Hepatocyte (in vitro differentiated cells): ENCODE data around the gene SLC8A2. TPM values are rescaled to one million over a fixed set of nuclear protein-coding genes. Genes with fewer than 3 reads are reported as not detected.

Experiments
- DNase-seq: peaks from one replicate; pipeline ENCODE4 v3.0.0-alpha.2; 2016; ENCODE audit warnings: low spot score
- H2AFZ ChIP-seq: fragments of 200-600 bp; sonication (generic); 2 replicates; pipeline ENCODE4 v1.6.0; 2016; ENCODE audit warnings: antibody characterized with exemption, mild to moderate bottlenecking
- H3K27ac ChIP-seq: fragments of 200-600 bp; sonication (generic); 2 replicates; pipeline ENCODE4 v1.5.1; 2016; ENCODE audit warnings: mild to moderate bottlenecking
- H3K27me3 ChIP-seq: fragments of 200-600 bp; sonication (generic); 2 replicates; pipeline ENCODE4 v1.6.1; 2016
- H3K36me3 ChIP-seq: fragments of 200-600 bp; sonication (generic); replicated peaks from 2 replicates; pipeline ENCODE4 v1.5.1; 2016; ENCODE audit warnings: low read depth; ENCODE audit not compliant: insufficient read depth
- H3K4me1 ChIP-seq: fragments of 200-600 bp; sonication (generic); 2 replicates; pipeline ENCODE4 v1.5.1; 2016; ENCODE audit warnings: mild to moderate bottlenecking, moderate library complexity; ENCODE audit not compliant: insufficient read depth
- H3K4me2 ChIP-seq: fragments of 200-600 bp; sonication (generic); 2 replicates; pipeline ENCODE4 v1.6.0; 2016
- H3K4me3 ChIP-seq: fragments of 200-600 bp; sonication (generic); 2 replicates; pipeline ENCODE4 v1.5.1; 2016; ENCODE audit warnings: mild to moderate bottlenecking
- H3K79me2 ChIP-seq: fragments of 200-600 bp; sonication (generic); 2 replicates; pipeline ENCODE4 v1.6.0; 2017; ENCODE audit warnings: mild to moderate bottlenecking
- H3K9me2 ChIP-seq: fragments of 200-600 bp; sonication (generic); replicated peaks from 2 replicates; pipeline ENCODE4 v1.6.0; 2017; ENCODE audit warnings: mild to moderate bottlenecking; ENCODE audit not compliant: insufficient read depth
- H3K9me3 ChIP-seq: fragments of 200-600 bp; sonication (generic); 2 replicates; pipeline ENCODE4 v1.5.1; 2016; ENCODE audit warnings: low read depth, mild to moderate bottlenecking
- H4K20me1 ChIP-seq: fragments of 200-600 bp; sonication (generic); 2 replicates; pipeline ENCODE4 v1.6.0; 2016; ENCODE audit warnings: mild to moderate bottlenecking; ENCODE audit not compliant: insufficient read depth, poor library complexity, severe bottlenecking
- EZH2 ChIP-seq: fragments of 200-600 bp; sonication (generic); IDR thresholded peaks from 2 replicates; pipeline ENCODE4 v1.6.1; 2016; ENCODE audit warnings: antibody characterized with exemption, mild to moderate bottlenecking, borderline replicate concordance
- EZH2phosphoT487 ChIP-seq: fragments of 200-600 bp; sonication (generic); IDR thresholded peaks from one replicate; pipeline ENCODE4 v1.6.1; 2018; ENCODE audit warnings: antibody characterized with exemption, mild to moderate bottlenecking, low read depth, moderate library complexity; ENCODE audit not compliant: unreplicated experiment, severe bottlenecking
- WGBS: methylation state at CpG from one replicate; pipeline ENCODE4 v1.1.6; 2016; ENCODE audit warnings: low lambda C conversion rate; ENCODE audit errors: missing lambda C conversion rate; 5-methylcytosine and 5-hydroxymethylcytosine counted together
- polyA plus RNA-seq: library from polyadenylated mRNA; unstranded; fragments of >200 nt; fragmentation: Nextera tagmentation; extraction: Ambion mirVana; gene quantifications from 2 replicates; pipeline ENCODE4 v1.2.1, GENCODE V29; 2016
- total RNA-seq: library from RNA; depleted of rRNA; stranded (reverse); fragments of >200 nt; gene quantifications from 2 replicates; pipeline ENCODE4 v1.2.3, GENCODE V29; 2014
- TF ChIP-seq, protein P1 (sequence below): fragments of 200-600 bp; sonication (generic); IDR thresholded peaks from 2 replicates; pipeline ENCODE4 v1.5.1; 2016; ENCODE audit warnings: antibody characterized with exemption, mild to moderate bottlenecking; ENCODE audit not compliant: poor library complexity

SLC8A2 gene
- total and polyA plus RNA-seq, 2 experiments from 2014 or later: 0.24 to 1.1 TPM

DNA sequence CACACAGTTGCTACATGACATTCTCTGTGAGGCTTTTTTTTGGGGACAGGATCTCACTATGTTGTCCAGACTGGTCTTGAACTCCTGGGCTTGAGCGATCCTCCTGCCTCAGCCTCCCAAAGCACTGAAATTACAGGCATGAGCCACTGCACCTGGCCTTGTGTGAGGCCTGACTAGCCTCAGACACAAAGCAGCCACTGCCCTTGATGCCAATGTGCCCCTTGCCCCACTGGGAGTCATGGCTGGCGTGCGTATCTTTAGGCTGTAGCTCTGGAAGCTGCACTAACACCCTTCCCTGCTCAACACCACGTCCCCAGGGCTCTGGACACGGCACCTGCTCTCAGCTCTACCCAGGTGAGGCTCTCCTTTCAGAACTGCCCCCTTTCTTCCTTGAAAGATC lies 26.9 kb upstream of the SLC8A2 start:
- no peak overlapping the region for H3K4me2 ChIP-seq
- H3K9me2 ChIP-seq: no peaks in the 10 kb centered on the region
- TF ChIP-seq EZH2phosphoT487: no peak
- TF ChIP-seq EZH2: no peak
- TF ChIP-seq, protein P1, sequence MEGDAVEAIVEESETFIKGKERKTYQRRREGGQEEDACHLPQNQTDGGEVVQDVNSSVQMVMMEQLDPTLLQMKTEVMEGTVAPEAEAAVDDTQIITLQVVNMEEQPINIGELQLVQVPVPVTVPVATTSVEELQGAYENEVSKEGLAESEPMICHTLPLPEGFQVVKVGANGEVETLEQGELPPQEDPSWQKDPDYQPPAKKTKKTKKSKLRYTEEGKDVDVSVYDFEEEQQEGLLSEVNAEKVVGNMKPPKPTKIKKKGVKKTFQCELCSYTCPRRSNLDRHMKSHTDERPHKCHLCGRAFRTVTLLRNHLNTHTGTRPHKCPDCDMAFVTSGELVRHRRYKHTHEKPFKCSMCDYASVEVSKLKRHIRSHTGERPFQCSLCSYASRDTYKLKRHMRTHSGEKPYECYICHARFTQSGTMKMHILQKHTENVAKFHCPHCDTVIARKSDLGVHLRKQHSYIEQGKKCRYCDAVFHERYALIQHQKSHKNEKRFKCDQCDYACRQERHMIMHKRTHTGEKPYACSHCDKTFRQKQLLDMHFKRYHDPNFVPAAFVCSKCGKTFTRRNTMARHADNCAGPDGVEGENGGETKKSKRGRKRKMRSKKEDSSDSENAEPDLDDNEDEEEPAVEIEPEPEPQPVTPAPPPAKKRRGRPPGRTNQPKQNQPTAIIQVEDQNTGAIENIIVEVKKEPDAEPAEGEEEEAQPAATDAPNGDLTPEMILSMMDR: no peak
- peaks cover 22% of the 10 kb centered on the region for H4K20me1 ChIP-seq
- no peak overlapping the region for H2AFZ ChIP-seq
- DNase-seq: no peak
- H3K9me3 ChIP-seq: no peaks in the 10 kb centered on the region
- no peaks in the 10 kb centered on the region for H3K27me3 ChIP-seq
- no peaks in the 10 kb centered on the region for H3K4me1 ChIP-seq
- H3K27ac ChIP-seq: no peak overlapping the region
- 94% methylated on average over 5 of the region's 5 CpGs for WGBS
- no peak overlapping the region for H3K4me3 ChIP-seq
- H3K79me2 ChIP-seq: peaks cover 17% of the 10 kb centered on the region
- no peaks in the 10 kb centered on the region for H3K36me3 ChIP-seq

DNA sequence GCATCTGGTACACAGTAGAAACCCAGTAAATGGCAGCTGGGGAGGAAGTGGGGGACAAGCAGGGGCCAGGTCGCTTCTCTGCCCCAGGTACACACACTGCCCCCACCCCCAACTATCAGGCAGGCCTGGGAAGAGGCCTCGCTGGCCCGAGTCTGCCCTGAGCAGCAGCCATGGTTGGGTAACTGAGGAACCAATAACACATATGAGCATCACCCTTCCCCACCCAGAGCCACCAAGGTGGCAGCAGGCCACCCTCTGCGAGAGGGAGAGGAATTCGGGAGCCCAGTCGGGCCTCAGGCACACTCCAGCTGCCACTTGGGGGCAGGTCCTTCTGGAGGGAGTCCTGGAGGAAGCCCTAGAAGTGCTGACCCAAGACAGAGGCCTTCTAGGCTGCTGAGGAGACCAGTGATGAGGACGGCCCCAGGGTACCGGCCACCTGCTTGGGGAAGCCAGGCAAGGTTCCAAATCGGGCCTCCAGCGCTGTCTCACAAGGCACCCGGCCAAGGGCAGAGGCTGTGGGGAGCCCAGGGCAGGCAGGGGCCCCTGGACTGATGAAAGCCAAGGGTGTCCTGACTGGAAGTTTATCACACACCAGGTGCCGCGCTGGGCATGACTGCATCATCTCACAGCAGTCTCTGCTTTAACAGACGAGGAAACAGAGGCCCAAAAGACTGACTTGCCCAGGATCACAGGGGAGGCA lies 26.3 kb upstream of the SLC8A2 start:
- no peak overlapping the region for H3K27ac ChIP-seq
- no peaks in the 10 kb centered on the region for H3K9me3 ChIP-seq
- no peak for DNase-seq
- no peaks in the 10 kb centered on the region for H3K27me3 ChIP-seq
- H3K4me2 ChIP-seq: no peak overlapping the region
- no peaks in the 10 kb centered on the region for H3K36me3 ChIP-seq
- no peaks in the 10 kb centered on the region for H3K4me1 ChIP-seq
- WGBS: 96% methylated on average over 14 of the region's 14 CpGs
- no peak overlapping the region for H3K4me3 ChIP-seq
- no peak overlapping the region for H2AFZ ChIP-seq
- H3K79me2 ChIP-seq: peaks cover 12% of the 10 kb centered on the region
- TF ChIP-seq EZH2 (no peak), EZH2phosphoT487 (no peak)
- TF ChIP-seq, protein P1: no peak
- no peaks in the 10 kb centered on the region for H3K9me2 ChIP-seq
- H4K20me1 ChIP-seq: peaks cover 21% of the 10 kb centered on the region

DNA sequence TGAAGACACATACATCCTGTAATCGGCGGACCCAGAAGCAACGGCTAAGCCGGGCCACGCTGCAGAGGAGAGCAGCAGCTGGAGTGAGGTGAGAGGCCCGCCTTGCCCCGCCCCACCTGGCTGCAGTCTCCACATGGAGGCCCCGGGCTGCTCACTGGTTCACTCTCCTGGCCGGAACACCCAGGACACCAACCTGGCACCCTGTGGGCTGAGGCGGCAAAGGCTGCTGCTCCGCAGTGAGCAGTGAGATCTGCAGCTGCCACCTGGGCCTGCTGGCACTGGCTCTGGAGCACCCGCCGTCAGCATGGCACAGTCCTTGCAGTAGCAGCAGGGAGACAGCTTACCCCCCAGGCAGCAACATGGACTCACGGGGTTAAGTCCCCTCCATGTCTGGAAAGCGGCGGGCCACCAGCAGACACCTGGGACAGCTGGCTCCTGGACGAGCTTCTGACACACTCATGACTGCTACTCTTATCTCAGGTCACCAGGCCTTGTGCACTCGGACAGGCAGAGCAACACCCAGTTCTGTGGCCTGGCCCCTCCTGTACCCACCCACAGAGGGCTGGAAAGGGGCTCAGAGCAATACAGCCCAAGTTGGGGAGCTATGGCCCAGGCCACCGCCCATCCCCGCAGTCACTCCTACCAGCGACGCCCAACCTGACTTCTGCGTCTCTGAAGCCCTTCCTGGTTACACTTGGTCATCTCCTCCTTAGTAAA lies 25.5 kb upstream of the SLC8A2 start:
- no peaks in the 10 kb centered on the region for H3K36me3 ChIP-seq
- DNase-seq: no peak
- 91% methylated on average over 22 of the region's 23 CpGs for WGBS

More for the DNA sequence above, 25.5 kb upstream of the SLC8A2 start:
- Histone ChIP-seq H3K79me2 (peaks cover 8% of the 10 kb centered on the region), H3K9me3 (no peaks in the 10 kb centered on the region), H3K4me3 (no peak overlapping the region), H4K20me1 (peaks cover 15% of the 10 kb centered on the region), H3K27ac (no peak overlapping the region), H2AFZ (no peak overlapping the region), H3K4me1 (no peaks in the 10 kb centered on the region), H3K4me2 (no peak overlapping the region), H3K27me3 (no peaks in the 10 kb centered on the region), H3K9me2 (no peaks in the 10 kb centered on the region)
- TF ChIP-seq, protein P1: no peak
- TF ChIP-seq EZH2: no peak
- TF ChIP-seq EZH2phosphoT487: no peak
